Breast epithelium (tissue), 4 donors: Measurements from ENCODE around the gene MSLN. TPM values are rescaled to one million over a fixed set of nuclear protein-coding genes. Genes with fewer than 3 reads are reported as not detected.
"Not testable (repeated sequence)": the region's sequence is repeated elsewhere in the genome, so short reads cannot be mapped to it uniquely, and the experiment has no call there.

ENCODE experiments used
- DNase-seq, 2 donors: peaks; one replicate each; pipeline ENCODE4 v3.0.0-alpha.2; 2019; ENCODE audit warnings: low spot score in 2 of 2
- H3K27ac ChIP-seq, 2 donors: fragments of 200-600 bp; sonication (generic) in 1 of 2; one replicate each; pipeline ENCODE4 v1.5.1; 2016 to 2019; ENCODE audit warnings: mild to moderate bottlenecking in 1 of 2
- H3K27me3 ChIP-seq, 2 donors: fragments of 200-600 bp; sonication (generic) in 1 of 2; one replicate each; pipeline versions ENCODE4 v1.5.1 to v1.6.0; 2017 to 2019; ENCODE audit warnings: control low read depth in 1 of 2, mild to moderate bottlenecking in 1 of 2
- H3K36me3 ChIP-seq: fragments of 200-600 bp; one replicate; pipeline ENCODE4 v1.5.1; 2019
- H3K4me1 ChIP-seq, 2 donors: fragments of 200-600 bp; sonication (generic); one replicate each; pipeline ENCODE4 v1.5.1; 2016 to 2019; ENCODE audit warnings: control low read depth in 1 of 2
- H3K4me3 ChIP-seq, 3 donors: fragments of 200-600 bp; sonication (generic); 1 replicate in 2 of 3; 2 replicates in 1 of 3; pipeline ENCODE4 v1.5.1; 2016 to 2019; ENCODE audit warnings: mild to moderate bottlenecking in 3 of 3, moderate library complexity in 2 of 3
- H3K9me3 ChIP-seq, 2 donors: fragments of 200-600 bp; sonication (generic) in 1 of 2; one replicate each; pipeline ENCODE4 v1.5.1; 2016 to 2019; ENCODE audit warnings: control low read depth in 1 of 2
- CTCF ChIP-seq, 3 donors: fragments of 450-650 bp; IDR thresholded peaks; one replicate each; pipeline ENCODE4 v1.5.1; 2016 to 2017; ENCODE audit warnings: antibody characterized with exemption in 3 of 3, mild to moderate bottlenecking in 3 of 3, moderate library complexity in 3 of 3
- POLR2A ChIP-seq: fragments of 450-650 bp; IDR thresholded peaks from one replicate; pipeline ENCODE4 v1.6.1; 2016; ENCODE audit warnings: antibody characterized with exemption, mild to moderate bottlenecking, moderate library complexity
- POLR2AphosphoS5 ChIP-seq, 3 donors: sonication (generic); formaldehyde crosslinking; IDR thresholded peaks; one replicate each; pipeline ENCODE4 v1.6.1; 2017; ENCODE audit warnings: antibody characterized with exemption in 3 of 3
- intact Hi-C: fragments of 100-400 bp; cut with DNase I; formaldehyde crosslinking; loops from one replicate; pipeline ENCODE4 v1.15.1; 2023; ENCODE audit warnings: low total_unique reads
- total RNA-seq, 3 donors: library from RNA; depleted of rRNA; stranded (reverse); fragments of >200 nt; gene quantifications; one replicate each; pipeline ENCODE4 v1.1.0, GENCODE V29; 2016

Gene MSLN
- total RNA-seq, 3 donors from 2014 or later = 49.2 TPM; not detected in 2

DNA sequence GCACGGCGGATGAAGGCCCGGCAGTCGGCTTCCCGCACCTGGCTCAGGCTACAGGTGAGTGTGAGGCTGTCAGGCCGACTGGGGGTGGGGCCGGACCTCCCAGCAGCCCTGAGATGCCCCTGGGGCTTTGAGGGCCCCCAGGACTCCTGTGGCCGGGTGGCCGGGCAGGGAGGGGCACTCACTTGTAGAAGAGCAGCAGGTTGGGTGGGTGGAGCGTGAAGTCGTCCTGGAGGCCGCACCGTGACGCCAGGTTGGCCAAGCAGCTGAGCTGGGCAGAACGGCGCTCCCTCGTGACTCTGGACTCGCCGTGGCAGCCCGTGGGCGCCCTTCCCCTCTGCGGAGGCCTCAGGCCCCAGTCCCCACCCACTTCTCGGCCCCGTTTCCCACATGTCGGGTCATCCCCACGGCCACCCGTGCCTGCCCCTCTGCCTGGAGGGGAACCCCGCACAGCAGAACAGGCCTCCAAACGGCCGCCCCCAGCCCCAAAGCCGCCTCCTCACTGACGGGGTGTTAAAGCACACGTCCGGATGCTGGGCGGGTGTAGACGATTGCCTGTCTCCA, 14.8 kb downstream of the MSLN start:
- DNase-seq = no peak
- intact Hi-C loops = no loop called here
- Histone ChIP-seq H3K27me3 (peaks cover 2 to 34% of the 10 kb centered on the region in 2 donors), H3K36me3 (no peaks in the 10 kb centered on the region), H3K4me1 (no peaks in the 10 kb centered on the region), H3K9me3 (no peaks in the 10 kb centered on the region), H3K27ac (no peak overlapping the region), H3K4me3 (no peak overlapping the region)
- TF ChIP-seq POLR2A (no peak), CTCF (IDR thresholded peaks at IDR 0.05) (no peak), POLR2AphosphoS5 (IDR thresholded peaks at IDR 0.05) (no peak)

DNA sequence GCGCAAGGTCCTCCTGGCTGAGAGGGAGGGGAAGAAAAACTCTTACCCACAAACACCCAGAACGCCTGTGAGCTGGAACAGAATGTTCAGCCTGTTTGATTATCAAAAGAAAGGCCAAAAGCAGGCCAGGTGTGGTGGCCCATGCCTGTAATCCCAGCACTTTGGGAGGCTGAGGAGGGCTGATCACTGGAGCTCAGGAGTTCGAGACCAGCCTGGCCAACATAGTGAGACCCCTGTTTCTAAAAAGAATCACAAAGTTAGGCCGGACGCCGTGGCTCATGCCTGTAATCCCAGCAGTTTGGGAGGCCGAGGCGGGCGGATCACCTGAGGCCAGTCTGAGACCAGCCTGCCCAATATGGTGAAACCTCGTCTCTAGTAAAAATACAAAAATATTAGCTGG, 15.8 kb downstream of the MSLN start:
- H3K4me3 ChIP-seq, H3K36me3 ChIP-seq, DNase-seq, H3K9me3 ChIP-seq, H3K27ac ChIP-seq, H3K4me1 ChIP-seq, intact Hi-C loops: not testable (repeated sequence)
- peaks cover 2 to 43% of the 10 kb centered on the region in 2 donors for H3K27me3 ChIP-seq

- Histone ChIP-seq H3K9me3 (no peaks in the 10 kb centered on the region), H3K27me3 (peaks cover 6 to 48% of the 10 kb centered on the region in 2 donors), H3K27ac (no peak overlapping the region), H3K4me1 (no peaks in the 10 kb centered on the region), H3K36me3 (no peaks in the 10 kb centered on the region), H3K4me3 (no peak overlapping the region)
- TF ChIP-seq POLR2A (no peak), POLR2AphosphoS5 (IDR thresholded peaks at IDR 0.05) (no peak), CTCF (IDR thresholded peaks at IDR 0.05) (no peak)
- no peak for DNase-seq
- intact Hi-C loops = no loop called here
Observed at GRCh38 chr16:776824-777223, 16.3 kb downstream of the MSLN start.

DNA sequence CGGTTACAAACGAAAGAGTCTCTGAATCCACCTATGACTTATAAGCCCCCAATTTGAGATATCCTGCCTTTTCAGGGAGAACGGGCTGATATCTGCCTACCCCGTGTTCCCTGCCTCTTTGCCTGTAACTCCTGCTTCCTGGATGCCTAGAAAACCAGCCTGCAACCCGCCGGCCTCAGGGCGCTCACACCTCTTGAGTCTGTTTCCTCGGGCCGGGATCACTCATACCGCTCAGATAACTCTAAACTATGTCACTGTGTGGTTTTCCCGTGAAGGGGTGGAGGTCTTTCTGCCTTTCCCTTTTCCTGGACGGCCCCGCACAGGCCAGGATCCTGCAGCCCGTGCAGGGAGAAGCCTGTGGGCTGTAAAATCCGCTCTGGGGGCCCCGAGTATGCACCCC, 17.3 kb downstream of the MSLN start:
- TF ChIP-seq POLR2A = no peak
- no peak for TF ChIP-seq POLR2AphosphoS5 (IDR thresholded peaks at IDR 0.05)
- TF ChIP-seq CTCF (IDR thresholded peaks at IDR 0.05) = no peak
- Histone ChIP-seq H3K27ac (no peak overlapping the region), H3K4me3 (no peak overlapping the region), H3K36me3 (no peaks in the 10 kb centered on the region), H3K9me3 (no peaks in the 10 kb centered on the region), H3K27me3 (peaks cover 10 to 58% of the 10 kb centered on the region in 2 donors), H3K4me1 (no peaks in the 10 kb centered on the region)
- intact Hi-C loops = no loop called here
- no peak for DNase-seq

GRCh38 chr16:778447-778846, 17.9 kb downstream of the MSLN start:
- no peak for DNase-seq
- TF ChIP-seq CTCF (IDR thresholded peaks at IDR 0.05) (no peak), POLR2A (no peak), POLR2AphosphoS5 (IDR thresholded peaks at IDR 0.05) (no peak)
- Histone ChIP-seq H3K9me3 (no peaks in the 10 kb centered on the region), H3K27me3 (peaks cover 10 to 64% of the 10 kb centered on the region in 2 donors), H3K27ac (no peak overlapping the region), H3K4me3 (no peak overlapping the region), H3K36me3 (no peaks in the 10 kb centered on the region), H3K4me1 (no peaks in the 10 kb centered on the region)
- intact Hi-C loops = no loop called here
